HG03571 (cell line): ENCODE measurements around the gene MADCAM1.
A peak's percentile ranks its signal among the peaks of the same experiment; 100 is the strongest.

Experiments used
- ATAC-seq: cut with Tn5 transposase; IDR thresholded peaks from one replicate; pipeline ENCODE4 v1.9.1; 2021; ENCODE audit not compliant: unreplicated experiment

Gene MADCAM1

DNA sequence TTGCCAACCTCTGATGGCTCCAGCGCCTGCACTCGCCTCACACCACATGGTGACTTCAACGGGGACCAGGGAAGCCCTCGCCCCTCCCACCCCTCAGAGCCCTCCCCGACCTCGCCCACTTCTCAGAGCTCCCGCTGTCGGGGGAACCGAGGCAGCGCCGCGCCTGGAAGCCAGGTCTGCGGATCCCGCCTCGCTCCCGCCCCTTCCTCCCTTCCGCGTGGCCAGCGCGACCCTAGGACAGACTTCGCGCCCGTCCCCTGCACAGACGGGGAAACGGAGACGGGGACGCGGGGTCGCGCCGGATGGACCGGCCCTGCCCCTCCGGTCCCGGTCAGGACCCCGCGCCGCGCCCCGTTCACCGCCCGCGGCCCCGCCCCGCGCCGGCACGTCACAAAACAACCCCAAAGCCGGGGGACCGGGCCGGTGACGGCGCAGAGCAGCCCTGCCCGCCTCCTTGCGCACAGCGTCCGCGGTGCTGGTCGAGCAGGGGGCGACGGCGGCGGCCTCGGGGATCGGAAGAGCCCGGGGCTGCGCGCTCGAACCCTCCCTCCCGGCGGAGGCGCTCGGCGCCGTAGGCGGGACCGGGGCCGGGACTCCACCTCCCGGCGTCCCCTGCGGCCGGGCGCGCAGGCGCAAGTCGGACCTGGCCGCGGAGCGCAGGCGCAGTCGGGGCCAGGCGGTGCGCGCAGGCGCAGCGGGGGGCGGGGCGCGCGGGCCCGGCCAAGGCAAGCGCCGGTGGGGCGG, 34.9 kb downstream of the MADCAM1 start:
- peak; percentile 56 for ATAC-seq

DNA sequence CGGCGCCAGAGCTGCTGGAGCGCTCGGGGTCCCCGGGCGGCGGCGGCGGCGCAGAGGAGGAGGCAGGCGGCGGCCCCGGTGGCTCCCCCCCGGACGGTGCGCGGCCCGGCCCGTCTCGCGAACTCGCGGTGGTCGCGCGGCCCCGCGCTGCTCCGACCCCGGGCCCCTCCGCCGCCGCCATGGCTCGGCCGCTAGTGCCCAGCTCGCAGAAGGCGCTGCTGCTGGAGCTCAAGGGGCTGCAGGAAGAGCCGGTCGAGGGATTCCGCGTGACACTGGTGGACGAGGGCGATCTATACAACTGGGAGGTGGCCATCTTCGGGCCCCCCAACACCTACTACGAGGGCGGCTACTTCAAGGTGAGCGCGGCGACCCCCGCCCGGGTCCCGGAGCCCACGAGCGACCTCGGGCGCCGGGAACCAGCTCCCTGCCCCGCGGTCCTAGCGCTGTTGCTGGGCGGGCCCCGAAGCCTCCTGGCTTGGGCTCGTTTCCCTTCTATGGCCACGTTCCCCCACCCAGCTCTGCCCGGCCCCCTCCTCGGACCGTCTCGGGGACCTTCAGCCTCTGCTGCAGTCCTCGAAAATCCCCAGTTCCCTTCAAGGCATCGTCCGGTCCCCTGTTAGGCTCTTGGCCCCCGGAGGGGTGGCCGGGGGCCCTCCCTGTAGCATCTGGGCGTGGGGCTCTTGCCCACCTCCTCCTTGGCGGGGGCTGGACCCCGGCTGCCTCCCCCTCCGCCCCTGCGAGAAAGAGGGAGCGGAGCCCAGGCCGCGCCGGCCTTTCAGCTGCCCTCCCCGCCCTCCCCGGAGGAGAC, 35.7 kb downstream of the MADCAM1 start, which contains the start of gene CDC34:
CDC34 (plus strand) TSS at position 8 of the 808 bp plus-strand sequence; CDS start at position 180, 172 bp downstream.
- ATAC-seq, result no peak

DNA sequence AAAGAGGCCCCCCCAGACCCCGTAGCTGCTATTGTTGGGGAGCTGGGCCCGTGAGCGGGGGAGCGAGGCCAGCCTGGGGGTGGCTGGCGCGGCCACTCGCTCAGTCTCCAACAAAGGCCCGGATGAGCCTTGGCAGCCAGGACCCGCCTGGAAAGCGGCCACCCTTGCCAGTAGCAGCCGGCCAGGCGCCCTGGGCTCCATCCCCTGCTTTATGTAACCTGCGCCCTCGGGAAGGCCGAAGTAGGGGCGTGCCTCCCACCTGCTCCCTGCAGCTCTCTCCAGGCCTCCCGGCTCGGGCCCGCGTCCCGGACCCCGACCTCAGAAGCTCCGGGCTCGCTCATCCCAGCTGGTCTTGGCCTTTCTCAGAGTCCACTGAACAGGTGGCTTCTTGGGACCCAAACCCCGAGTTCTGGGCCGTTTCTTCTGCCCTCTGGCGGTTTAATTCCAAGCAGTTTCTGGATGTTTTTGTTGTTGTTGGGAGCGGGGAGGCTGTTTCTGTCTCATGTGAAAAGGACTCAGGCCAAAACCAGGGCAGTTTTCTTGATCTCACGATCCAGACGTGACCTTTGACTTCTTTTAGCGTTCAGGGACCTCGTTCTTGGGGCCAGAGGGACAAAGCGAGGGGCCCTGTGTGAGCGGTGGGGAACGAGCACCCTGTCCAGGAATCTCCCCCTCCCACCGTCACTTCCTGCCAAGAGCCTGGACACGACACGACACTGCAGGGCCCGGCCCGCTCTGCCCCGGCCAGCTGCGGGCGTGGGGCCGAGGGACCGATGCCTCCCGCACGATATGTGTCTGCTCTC, 36.5 kb downstream of the MADCAM1 start:
- no peak for ATAC-seq

DNA sequence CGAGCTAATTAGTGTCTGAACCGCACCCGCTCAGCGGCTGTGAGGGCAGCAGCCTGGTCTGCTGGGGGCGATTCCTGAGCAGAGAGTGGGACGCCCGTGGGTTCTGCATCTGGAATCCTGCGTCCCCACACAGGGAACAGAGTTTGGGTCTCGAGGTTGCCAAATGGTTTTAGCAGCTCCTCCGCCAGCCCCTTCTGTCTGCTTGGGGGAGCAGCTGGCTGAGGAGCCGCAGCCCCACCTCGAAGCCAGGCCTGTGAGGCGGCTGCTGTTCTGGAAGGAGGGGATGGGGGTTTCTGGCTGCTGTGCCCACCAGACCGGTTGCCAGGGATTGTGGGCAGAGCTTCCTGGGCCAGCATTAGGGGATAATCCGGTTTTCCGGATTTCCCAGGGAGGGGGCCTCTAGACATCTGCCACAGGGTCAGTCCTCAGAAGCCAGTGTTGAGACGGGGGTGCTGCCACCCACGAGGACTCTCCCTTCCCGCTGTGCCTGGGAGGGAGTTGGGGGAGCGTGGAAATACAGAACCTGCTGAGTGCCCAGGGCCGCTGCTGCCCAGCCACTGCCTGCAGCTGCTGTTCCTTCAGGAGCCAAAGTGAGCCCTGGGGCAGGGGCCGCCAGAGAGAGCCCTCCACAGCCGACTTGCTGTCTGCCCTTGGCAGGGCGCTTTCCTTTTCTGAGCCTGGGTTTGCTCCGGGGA, 37.2 kb downstream of the MADCAM1 start:
- ATAC-seq, result no peak

DNA sequence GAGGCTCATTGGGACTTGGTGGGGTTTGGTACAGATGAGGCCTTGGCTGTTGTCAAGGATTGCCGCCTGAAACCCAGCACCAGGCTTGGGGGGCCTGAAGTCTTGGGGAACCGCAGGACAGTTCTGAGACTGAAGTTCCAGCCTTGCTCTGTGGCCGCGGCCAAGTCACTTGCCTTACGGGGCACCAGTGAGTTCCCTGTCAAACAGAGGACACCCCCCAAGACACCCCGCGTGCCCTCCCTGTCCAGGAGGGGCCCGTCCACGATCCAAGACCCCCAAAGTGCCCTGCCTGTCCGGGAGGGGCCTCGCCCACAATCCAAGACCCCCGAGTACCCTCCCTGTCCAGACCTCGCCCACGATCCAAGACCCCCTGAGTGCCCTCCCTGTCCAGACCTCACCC, 37.8 kb downstream of the MADCAM1 start:
- ATAC-seq, result no peak

DNA sequence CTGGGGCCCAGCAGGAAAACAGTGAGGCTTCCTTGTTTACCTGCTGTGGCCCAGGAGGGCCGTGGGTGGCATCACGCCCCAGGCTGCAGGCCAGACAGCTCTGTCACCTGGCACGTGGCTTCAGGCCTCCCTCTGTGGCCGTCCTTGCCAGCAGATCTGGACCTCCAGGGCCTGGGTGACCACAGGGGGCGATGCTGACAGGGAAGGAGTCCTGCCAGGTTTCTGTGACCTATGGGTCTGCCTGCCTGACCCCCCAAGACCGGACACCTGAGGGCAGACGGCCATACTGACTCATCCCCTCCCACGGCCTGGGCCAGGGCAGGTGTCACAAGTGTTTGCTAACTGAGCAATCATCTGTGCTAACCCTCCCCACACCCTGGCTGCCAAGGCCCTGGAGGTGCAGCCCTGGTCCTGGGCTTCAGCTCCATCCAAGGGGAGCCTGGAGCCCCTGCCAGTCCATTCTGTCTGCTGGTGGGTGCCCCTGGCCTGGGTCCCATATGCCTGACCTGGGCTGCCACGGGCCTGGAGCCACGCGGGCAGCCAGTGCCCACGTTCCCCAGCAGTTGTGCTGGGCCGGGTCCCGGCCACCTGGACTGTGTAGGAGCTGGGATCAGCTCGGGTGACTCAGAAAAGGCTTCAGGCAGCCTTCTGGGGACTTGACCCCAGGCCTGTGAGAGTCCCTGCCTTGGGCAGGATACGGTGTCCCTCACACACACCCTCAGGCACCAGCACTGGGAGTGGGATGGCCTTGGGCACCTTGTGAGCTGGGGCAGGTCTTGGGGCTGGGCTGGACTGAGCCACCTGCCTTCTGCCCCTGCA, 38.9 kb downstream of the MADCAM1 start:
- ATAC-seq, result no peak

DNA sequence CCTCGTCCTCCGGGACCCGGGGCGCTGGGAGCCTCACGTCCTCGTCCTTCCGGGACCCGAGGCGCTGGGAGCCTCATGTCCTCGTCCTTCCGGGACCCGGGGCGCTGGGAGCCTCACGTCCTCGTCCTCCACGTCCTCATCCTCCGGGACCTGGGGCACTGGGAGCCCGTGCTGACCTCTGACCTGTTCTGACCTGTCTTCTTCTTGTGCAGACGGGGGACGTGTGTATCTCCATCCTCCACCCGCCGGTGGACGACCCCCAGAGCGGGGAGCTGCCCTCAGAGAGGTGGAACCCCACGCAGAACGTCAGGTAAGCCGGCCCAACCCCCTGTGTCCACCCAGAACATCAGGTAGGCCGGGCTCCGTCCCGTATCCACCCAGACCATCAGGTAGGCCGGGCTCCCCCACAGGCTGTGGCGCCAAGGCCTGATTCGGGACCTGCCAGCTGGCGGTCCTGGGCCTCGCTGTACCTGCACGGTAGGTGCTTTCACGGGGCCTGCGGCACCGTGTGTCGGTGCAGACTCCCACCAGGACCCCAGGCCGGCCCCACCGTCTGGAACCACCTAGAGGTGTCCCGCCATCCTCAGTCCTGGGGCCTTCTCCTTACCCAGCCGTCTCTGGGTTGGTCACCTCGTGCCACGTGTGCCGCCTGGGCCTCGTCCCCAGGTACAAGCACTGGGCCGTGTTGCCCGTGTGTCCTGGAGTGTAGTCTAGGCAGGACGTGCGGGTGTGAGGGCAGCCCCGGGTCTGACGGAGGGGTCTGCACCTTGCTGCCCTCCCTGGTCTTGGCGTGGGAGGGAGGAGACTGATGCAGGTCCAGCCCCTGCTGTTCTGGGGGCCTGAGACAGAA, 40.0 kb downstream of the MADCAM1 start:
- no peak for ATAC-seq

DNA sequence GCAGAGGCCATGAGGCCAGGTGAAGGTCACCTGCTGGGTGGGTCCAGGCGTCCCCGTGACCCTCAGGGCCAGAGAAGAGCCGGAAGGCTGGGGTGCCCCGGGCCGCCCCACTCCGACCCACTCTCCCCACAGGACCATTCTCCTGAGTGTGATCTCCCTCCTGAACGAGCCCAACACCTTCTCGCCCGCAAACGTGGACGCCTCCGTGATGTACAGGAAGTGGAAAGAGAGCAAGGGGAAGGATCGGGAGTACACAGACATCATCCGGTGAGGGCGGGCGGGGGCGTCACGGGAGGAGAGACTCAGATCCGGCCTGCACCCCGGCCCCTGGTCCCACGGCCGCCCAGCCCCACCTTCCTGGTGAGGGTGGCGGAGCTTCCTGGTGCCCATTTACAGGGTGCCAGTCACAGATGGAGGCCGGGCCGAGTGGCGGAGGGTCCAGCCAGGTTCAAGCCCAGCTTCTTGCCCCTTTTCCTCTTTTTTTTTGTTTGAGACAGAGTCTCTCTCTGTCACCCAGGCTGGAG, 40.7 kb downstream of the MADCAM1 start:
- no peak for ATAC-seq

DNA sequence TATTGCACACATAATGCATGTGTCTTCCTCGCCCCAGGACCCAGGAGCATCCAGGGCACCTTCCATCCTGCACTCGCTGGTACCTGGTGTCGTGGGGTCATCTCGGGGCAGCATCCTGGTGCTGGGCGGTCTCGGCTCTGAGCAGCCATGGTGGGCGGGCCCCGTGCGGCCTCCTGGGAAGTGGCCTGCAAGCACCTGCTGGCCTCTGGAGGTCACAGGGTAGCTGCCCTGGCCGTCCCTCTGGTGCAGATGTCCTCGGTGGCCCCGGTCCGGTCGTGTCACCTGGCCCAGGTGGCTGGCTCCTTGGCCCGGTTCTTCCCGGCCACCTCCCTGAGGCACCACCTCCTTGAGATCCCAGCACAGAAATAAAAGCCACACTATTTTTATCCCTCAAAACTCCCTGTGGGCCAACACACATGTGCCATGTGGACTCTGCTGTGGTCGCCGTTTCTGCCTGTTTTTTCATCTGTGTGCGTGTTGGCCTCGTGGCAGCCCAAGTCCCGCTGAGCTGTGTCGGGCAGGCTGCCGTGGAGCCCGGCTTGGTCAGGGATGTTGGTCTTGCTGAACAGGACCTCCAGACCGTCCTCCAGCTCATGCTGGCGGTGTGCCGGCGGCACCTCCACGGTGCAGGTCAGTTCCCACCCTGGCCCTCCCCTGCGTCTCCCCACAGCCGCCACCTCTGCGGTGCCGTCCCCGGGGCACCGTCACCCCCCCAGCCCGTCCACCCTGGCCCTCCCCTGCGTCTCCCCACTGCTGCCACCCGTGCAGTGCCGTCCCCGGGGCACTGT, 42.5 kb downstream of the MADCAM1 start:
- no peak for ATAC-seq

DNA sequence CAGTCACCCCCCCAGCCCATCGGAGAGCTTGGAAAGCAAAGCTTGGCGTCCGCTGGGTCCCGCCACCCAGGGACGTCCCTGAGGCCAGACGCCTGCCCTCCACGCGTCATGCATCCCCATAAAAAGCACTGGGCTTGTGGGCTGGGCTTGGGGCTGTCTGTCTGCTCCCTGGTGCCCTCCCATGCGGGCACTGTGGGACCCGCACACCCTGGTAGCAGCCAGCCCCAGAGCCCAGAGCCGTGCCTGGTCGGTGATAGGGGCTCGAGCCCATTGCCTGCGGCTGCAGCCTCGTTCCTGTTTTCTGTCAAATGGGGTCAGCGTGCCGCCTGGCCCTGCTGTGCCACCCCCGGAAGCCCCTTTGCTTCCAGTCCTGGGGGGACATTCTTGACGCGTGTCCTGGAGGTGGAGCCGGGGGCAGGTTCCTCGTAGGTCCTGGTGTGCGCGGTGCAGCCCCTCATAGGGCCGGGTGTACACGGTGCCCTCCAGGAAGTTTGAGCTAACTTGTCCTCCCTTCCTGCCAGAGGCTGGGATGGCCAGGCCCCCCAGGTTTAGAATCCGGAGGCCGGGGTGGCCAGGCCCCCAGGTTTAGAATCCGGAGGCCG, 43.2 kb downstream of the MADCAM1 start:
- no peak for ATAC-seq

DNA sequence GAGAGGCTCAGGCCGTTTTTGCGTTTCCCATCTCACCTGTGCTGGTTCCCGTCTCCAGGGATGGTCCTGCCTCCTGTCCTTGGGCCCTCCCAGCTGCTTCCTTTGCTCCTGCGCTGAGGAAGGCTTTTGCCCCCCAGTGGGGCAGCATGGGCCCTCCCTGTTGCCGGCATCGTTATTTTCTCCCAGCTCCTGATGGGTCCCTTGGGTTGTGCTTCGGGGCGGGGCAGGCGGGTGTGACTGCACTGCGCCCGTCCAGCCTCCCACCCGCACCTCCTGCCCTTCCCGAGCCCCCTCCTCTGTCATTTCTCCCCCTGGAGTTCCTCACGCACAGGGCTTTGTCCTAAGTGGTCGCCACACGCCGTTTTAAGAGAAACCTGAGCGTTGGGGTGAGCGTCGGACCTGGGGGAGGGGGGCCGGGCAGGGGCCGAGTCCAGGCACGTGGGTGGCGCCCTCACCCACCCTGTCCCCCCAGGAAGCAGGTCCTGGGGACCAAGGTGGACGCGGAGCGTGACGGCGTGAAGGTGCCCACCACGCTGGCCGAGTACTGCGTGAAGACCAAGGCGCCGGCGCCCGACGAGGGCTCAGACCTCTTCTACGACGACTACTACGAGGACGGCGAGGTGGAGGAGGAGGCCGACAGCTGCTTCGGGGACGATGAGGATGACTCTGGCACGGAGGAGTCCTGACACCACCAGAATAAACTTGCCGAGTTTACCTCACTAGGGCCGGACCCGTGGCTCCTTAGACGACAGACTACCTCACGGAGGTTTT, 44.8 kb downstream of the MADCAM1 start:
- ATAC-seq, result no peak

DNA sequence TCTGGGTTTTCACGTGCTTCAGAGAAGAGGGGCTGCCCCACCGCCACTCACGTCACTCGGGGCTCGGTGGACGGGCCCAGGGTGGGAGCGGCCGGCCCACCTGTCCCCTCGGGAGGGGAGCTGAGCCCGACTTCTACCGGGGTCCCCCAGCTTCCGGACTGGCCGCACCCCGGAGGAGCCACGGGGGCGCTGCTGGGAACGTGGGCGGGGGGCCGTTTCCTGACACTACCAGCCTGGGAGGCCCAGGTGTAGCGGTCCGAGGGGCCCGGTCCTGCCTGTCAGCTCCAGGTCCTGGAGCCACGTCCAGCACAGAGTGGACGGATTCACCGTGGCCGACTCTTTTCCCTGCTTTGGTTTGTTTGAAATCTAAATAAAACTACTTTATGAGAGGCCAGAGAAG, 45.4 kb downstream of the MADCAM1 start:
- no peak for ATAC-seq

DNA sequence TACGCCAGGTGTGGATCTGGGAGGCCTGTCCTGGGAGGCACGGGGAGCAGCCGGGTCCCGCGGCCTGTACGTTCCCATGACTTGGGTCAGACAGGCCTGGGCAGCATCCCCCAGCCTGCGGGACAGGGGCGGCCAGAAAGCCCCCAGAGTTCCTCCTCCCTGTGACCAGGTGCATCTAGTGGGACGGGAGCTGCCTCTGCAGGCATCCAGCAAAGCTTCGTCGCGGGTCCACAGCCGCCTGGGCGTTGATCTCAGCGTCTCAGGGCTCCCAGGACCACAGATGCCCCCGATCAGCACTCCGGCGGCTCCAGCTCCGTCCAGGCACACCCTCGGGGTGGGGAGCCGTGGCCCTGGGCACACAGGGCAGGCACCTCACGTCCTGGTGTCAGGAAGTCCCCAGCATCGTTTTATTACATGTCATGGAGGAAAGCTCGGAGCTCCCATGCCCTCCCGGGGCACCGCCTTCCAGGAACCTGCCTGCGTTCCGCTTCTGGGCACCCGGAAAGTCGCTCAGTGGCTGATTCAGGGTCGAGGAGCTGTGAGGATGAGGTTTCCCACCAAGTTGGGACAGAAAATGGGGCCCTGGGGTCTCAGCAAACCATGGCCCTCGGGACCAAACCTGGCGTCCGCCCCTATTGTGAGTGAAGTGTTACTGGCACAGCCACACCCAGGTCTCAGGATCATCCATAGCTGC, 46.0 kb downstream of the MADCAM1 start:
- no peak for ATAC-seq

DNA sequence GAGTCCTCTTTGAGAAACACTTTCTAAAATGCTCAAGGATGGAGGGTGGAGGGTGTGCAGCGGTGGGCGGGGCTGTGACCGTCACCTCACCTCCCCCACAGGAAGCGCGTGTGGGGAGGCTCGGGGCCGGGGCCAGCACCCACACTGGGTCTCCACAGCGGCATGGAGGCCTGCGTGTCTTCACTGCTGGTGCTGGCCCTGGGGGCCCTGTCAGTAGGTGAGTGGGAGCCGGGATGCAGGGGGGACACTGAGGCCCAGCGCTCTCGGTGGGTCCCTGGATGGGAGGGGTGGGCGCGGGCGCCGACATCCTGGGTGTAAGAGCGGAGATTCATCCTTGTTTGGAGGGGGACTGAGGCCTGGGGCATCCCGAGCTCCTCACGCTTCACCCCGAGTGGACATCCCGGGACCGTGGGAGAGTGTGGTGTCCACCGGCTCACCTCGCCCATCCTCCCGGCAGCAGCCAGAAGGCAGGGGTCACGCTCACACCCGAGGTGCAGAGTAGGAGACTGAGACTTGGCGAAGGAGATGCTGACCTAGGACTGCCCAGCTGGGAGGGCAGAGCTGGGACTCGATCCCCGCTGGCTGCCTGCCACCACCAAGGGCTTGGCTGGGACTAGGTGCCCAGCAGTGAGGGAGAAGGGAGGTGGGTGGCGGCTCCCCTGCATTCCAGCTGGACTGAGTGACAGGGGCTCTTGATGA, 47.8 kb downstream of the MADCAM1 start, which contains the start of gene GZMM:
GZMM (plus strand) TSS at position 144 of the 699 bp plus-strand sequence; CDS start at position 163, 19 bp downstream.
- ATAC-seq, result no peak

DNA sequence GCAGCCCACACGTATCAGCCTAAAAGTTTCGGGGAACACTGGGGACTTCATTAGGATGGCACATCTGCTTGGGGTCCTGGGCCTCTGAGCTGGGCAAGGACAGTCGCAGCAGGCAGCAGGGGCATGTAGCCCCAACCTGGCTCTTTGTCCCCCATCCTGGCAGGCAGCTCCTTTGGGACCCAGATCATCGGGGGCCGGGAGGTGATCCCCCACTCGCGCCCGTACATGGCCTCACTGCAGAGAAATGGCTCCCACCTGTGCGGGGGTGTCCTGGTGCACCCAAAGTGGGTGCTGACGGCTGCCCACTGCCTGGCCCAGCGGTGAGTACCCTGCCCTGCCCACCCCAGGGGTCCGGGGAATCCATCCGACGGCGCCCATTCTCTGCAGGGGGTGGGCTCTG, 50.8 kb downstream of the MADCAM1 start:
- ATAC-seq, result no peak
